ENCODE data around the gene MED12L.

Gene MED12L

DNA sequence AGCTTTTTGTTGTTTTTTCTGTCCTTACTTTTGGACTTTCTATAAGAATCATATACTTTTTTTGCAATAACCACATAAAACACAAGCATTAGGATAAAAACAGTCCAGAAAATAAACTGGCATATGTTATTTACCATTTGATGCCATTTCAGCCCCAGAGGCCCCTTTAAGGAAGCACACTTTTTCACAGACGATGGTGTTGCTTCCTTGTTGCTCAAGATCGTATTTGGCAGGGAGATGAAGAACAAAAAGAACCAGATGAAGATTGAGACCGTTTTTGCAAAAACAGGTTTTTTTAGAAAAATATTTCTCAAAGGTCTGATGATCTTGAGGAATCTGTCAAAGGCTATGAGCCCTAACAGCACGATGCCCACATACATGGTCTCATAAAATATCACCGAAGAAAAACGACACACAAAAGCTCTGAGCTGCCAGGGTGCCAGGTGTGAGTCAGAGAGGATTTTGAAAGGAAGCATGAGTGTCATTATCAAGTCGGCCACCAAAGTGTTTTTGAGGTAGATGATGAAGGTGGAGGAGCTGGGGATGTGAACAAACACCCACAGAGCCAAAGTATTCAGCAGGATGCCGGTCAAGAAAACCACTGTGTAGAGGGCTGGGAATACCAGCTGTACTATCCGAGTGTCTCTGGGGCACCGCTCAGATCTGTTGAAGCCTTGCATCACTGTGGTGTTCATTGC, 243.0 kb downstream of the MED12L start:
- DNase-seq = no peak

GRCh38 chr3:151329363-151329762, 243.9 kb downstream of the MED12L start, which contains the start of gene P2RY13:
TSS of gene P2RY13 (minus strand) at chr3:151329549. CDS start at chr3:151329528, 21 bp downstream.
- no peak for DNase-seq

- no peak for DNase-seq
Observed at GRCh38 chr3:151330379-151330778, 244.9 kb downstream of the MED12L start.

- DNase-seq = no peak
Observed at GRCh38 chr3:151330899-151331298, 245.4 kb downstream of the MED12L start.

- no peak for DNase-seq
Observed at GRCh38 chr3:151331696-151332095, 246.2 kb downstream of the MED12L start.

DNA sequence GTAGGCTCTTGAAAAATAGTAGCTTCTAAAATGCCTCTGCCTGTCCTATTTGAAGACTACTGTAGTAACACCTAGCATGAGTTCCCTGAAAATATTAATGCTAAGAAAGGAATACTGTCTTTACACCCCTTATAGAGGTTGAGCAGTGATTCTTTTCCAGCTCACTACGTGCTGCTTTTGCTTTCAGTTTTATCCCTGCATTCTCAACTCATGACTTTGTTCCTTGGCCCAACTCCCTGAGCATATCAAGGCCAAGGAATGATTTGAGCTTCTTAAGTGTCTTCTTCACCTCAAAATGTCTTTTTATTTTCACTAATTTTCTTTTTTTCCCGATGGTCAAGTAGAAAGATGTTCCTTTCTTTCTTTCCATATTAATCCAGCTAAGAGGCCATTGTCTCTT, 260.4 kb downstream of the MED12L start:
- DNase-seq = no peak

- DNase-seq = no peak
Observed at GRCh38 chr3:151346292-151346691, 260.8 kb downstream of the MED12L start.

GRCh38 chr3:151347432-151347831, 262.0 kb downstream of the MED12L start:
- DNase-seq = peak; percentile 32

DNA sequence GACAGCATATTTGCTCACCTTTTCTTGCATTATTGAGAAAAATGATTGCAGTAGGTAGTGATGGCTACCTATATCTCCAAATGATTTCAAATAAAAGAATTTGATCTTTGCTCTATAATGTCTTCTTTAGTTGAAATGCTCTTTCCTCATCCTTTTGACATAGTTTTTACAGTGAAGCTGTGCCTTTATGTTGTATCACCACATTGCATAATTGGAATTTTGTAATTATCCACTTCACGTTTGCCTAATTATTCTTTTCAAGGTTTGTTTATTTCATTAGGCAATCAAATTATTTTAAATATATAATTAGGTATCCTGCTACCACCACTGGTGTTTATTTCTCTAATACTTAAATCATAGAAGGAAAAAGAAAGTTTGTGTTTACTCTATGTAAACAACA, 265.2 kb downstream of the MED12L start:
- DNase-seq = no peak

- no peak for DNase-seq
Observed at GRCh38 chr3:151351219-151351618, 265.8 kb downstream of the MED12L start.

- DNase-seq = no peak
Observed at GRCh38 chr3:151351648-151352047, 266.2 kb downstream of the MED12L start.

GRCh38 chr3:151356794-151357462, 271.5 kb downstream of the MED12L start:
- peak; percentile 27 for DNase-seq

GRCh38 chr3:151357463-151357850, 272.0 kb downstream of the MED12L start:
- no peak for DNase-seq

DNA sequence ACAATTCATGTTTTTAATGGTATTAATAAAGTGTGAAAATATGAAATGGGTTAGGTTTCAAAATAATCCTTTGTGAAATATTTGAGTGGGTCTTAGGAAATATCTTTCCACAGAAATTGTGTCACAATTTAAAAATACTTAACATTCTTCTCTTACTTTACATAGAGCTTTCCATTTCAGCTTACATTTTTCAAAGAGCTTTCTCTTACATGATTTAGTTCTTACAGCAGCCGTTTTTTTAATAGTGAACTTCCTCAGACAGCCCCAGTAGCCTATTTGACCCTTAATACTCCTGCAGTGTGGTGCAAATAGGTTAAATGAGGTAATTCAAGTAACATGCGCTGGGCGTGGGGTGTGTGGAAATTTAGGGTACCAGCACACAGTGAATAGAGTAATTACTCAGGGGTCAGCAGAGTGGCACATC, 277.3 kb downstream of the MED12L start:
- no peak for DNase-seq

GRCh38 chr3:151366993-151367392, 281.5 kb downstream of the MED12L start:
- DNase-seq = no peak

DNA sequence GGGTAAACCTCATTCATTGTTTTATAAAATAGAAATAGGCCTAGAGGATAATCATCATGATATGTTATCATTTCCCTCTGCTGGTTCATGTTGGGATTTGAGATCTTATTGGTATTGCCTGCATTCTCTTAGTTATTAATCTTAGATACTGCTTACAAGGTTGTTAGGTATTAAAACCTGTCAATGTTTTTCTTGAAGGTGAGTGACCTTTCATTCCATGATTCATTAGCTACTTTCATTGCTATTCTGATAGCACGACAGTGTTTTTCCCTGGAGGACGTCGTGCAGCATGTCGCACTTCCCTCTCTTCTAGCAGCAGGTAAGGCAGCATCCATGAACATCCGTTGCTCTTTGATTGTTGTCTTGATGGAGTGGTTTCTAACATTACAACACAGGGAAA, 282.0 kb downstream of the MED12L start:
- DNase-seq = no peak

- DNase-seq = no peak
Observed at GRCh38 chr3:151371526-151371925, 286.1 kb downstream of the MED12L start.

GRCh38 chr3:151372063-151372820, 286.8 kb downstream of the MED12L start:
- DNase-seq = no peak

DNA sequence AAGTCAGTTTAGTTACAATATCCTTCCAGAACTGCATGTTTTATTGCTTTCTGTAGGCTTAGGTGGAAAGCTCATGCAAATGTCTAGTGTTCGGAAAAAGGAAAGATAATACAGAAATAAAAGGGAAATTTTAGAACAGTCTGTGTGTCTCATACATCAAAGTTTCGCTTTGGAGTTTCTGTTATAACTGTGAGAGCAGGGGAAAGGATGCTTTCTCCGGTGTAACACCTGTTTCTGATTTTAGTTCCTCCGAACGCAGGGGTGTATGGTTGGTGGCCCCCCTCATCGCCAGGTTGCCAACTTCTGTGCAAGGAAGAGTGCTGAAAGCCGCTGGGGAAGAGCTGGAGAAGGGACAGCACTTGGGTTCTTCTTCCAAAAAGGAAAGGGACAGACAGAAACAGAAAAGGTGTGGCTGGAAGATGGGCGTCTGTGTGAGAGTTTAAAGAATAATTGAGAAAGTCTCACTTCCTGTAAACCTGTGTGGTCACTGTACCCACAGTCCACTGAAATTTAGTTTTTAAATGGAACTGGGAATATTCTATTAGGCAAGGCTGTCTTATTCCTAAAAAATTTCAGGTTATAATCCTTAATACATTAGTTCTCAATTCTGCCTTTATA, 292.4 kb downstream of the MED12L start:
- no peak for DNase-seq

GRCh38 chr3:151379083-151379734, 293.7 kb downstream of the MED12L start:
- DNase-seq = peak; percentile 27

- DNase-seq = no peak
Observed at GRCh38 chr3:151382671-151383070, 297.2 kb downstream of the MED12L start.

DNA sequence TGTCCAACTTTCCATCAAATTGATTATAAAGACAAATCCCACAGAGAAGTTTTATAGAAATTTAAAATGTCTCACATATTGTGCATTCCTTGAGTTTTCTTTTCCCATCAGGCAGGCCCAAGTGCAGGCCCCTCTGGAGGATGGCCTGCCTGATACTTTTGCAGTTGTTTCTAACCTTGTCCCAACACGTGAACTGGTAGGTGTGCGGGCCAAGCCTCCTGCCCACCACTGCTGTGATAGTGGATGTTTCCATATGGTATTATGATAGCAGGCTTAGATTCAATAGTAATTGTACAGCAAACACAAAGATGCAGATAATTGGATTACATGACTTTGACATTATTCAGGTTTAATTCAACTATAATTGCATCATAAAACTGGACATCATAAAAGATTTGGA, 297.6 kb downstream of the MED12L start:
- DNase-seq = no peak

GRCh38 chr3:151383956-151384355, 298.5 kb downstream of the MED12L start:
- DNase-seq = no peak

Measured in midbrain (tissue), 1 donor.